Measurements from ENCODE around the gene C3orf22. TPM values are rescaled to one million over a fixed set of nuclear protein-coding genes. Genes with fewer than 3 reads are reported as not detected.

C3orf22 gene
- total RNA-seq, 3 donors from 2014 or later = not detected

DNA sequence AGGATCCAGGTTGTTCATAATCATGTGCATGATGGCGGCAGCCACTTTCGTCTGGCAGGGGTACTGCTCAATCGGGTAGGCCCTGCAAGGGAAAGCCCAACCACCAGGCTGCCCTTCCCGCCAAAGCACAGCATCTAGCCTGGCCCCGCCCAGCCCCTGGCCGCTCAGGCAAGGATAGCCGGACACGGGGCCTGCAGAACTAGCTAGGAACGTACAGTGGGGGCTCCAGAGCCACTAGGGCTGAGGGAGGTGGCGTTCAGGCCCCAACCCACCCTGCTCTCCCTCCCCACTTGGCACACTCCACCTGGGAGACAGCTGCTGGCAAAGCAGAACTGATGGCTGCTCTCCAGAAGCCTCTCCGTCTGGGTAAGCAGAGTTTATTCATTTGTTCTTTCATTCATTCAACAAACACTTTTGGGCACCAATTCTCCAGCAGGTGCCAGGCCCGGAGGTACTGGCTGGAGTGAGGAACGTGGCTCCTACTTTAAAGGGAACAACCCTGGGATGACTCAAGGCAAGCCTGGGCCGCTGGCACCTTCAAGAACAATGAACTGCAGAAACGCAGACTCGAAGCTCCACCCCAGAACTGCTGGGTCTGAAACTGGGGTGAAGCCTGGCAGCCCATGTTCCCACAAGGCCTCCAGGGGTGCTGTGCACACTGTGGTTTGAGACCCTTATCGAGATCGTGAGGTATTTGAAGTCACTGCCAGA, 49.0 kb downstream of the C3orf22 start:
- Histone ChIP-seq H3K9me3 (no peaks in the 10 kb centered on the region), H3K4me1 (no peaks in the 10 kb centered on the region), H3K27ac (peak overlapping the region in 1 of 2 donors; percentile 25), H3K27me3 (peaks cover 0 to 9% of the 10 kb centered on the region in 2 donors), H3K4me3 (no peak overlapping the region), H3K36me3 (no peaks in the 10 kb centered on the region)
- intact Hi-C loops (cut with DNase I; ENCODE audit: low total_unique reads) = no loop called here
- TF ChIP-seq POLR2AphosphoS5 (IDR thresholded peaks at IDR 0.05) = no peak
- no peak for TF ChIP-seq CTCF (IDR thresholded peaks at IDR 0.05)
- no peak for TF ChIP-seq POLR2A (IDR thresholded peaks at IDR 0.05)
- DNase-seq (ENCODE audit: low spot score in 2 of 2) = no peak

GRCh38 chr3:126508564-126508964, 50.2 kb downstream of the C3orf22 start:
- no peaks in the 10 kb centered on the region for H3K36me3 ChIP-seq
- peaks cover 0 to 12% of the 10 kb centered on the region in 2 donors for H3K27me3 ChIP-seq
- no peak for TF ChIP-seq POLR2AphosphoS5 (IDR thresholded peaks at IDR 0.05)
- H3K4me3 ChIP-seq = no peak overlapping the region
- H3K27ac ChIP-seq = no peak overlapping the region
- intact Hi-C loops (cut with DNase I; ENCODE audit: low total_unique reads) = no loop called here
- H3K9me3 ChIP-seq = no peaks in the 10 kb centered on the region
- no peak for DNase-seq (ENCODE audit: low spot score in 2 of 2)
- H3K4me1 ChIP-seq = no peaks in the 10 kb centered on the region

DNA sequence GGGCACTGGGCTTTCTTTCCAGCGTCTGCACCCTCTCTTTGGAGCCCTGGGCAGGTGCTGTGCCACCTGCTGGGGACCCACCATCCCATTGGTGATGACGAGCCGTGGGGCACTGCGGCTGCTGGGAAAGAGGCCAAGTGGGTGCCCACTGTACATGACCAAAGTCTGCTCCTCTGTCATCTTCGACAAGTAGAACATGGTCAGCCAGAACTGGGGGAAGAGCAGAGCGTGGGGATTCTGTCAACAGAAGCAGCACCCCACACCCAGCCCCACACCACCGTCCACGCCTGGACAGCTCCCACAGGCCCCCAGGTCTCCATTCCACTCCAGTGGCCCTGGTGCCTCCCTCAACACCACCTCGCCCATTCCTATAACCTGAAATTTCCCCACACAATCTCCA, 50.8 kb downstream of the C3orf22 start:
- no peaks in the 10 kb centered on the region for H3K9me3 ChIP-seq
- no peak for TF ChIP-seq POLR2AphosphoS5 (IDR thresholded peaks at IDR 0.05)
- TF ChIP-seq CTCF (IDR thresholded peaks at IDR 0.05) = no peak
- no peak for TF ChIP-seq POLR2A (IDR thresholded peaks at IDR 0.05)
- no peak for DNase-seq (ENCODE audit: low spot score in 2 of 2)
- peaks cover 0 to 12% of the 10 kb centered on the region in 2 donors for H3K27me3 ChIP-seq
- H3K4me3 ChIP-seq = no peak overlapping the region
- no peak overlapping the region for H3K27ac ChIP-seq
- no peaks in the 10 kb centered on the region for H3K4me1 ChIP-seq
- intact Hi-C loops (cut with DNase I; ENCODE audit: low total_unique reads) = no loop called here
- no peaks in the 10 kb centered on the region for H3K36me3 ChIP-seq

DNA sequence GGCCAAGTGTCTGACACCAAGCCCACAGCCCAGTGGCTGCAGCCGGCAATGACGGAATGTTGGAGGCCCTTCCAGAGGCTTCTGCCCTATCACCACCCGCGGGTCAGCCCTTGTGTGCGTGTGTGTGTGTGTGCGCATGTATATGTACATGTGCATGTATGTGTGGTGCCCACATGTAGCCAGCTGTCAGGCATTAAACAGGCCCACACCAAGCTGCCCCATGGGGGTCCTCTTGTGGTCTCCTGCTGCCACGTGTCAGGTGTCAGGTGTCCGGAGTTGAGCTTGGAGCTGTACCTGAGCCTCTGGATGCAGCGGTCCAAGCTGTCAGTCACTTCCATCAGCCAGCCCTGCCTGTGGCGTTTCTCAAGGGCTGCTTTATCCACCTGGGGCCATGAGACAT, 55.0 kb downstream of the C3orf22 start:
- no peak for DNase-seq (ENCODE audit: low spot score in 2 of 2)
- no peak overlapping the region for H3K27ac ChIP-seq
- H3K4me1 ChIP-seq = no peaks in the 10 kb centered on the region
- no peak for TF ChIP-seq POLR2A (IDR thresholded peaks at IDR 0.05)
- no peak for TF ChIP-seq CTCF (IDR thresholded peaks at IDR 0.05)
- no peak for TF ChIP-seq POLR2AphosphoS5 (IDR thresholded peaks at IDR 0.05)
- H3K36me3 ChIP-seq = no peaks in the 10 kb centered on the region
- intact Hi-C loops (cut with DNase I; ENCODE audit: low total_unique reads) = no loop called here
- H3K27me3 ChIP-seq = peaks cover 0 to 12% of the 10 kb centered on the region in 2 donors
- no peaks in the 10 kb centered on the region for H3K9me3 ChIP-seq
- no peak overlapping the region for H3K4me3 ChIP-seq

- TF ChIP-seq CTCF (IDR thresholded peaks at IDR 0.05) = no peak
- TF ChIP-seq POLR2A (IDR thresholded peaks at IDR 0.05) = no peak
- TF ChIP-seq POLR2AphosphoS5 (IDR thresholded peaks at IDR 0.05) = no peak
- no peak for DNase-seq (ENCODE audit: low spot score in 2 of 2)
- Histone ChIP-seq H3K27ac (no peak overlapping the region), H3K4me3 (no peak overlapping the region), H3K27me3 (peaks cover 0 to 12% of the 10 kb centered on the region in 2 donors), H3K4me1 (no peaks in the 10 kb centered on the region), H3K36me3 (no peaks in the 10 kb centered on the region), H3K9me3 (no peaks in the 10 kb centered on the region)
- intact Hi-C loops (cut with DNase I; ENCODE audit: low total_unique reads) = no loop called here
These were observed 56.1 kb downstream of the C3orf22 start for GRCh38 chr3:126502656-126503055.

Measured in breast epithelium (tissue), 4 donors.